LNCaP clone FGC (cell line): Measurements from ENCODE around the gene TMED8.
"Not testable (repeated sequence)": the region's sequence is repeated elsewhere in the genome, so short reads cannot be mapped to it uniquely, and the experiment has no call there.

ENCODE experiments used
- DNase-seq: peaks from one replicate; pipeline ENCODE4 v3.0.0-alpha.2; 2011; ENCODE audit warnings: low read depth
- H3K4me3 ChIP-seq: 2 replicates; pipeline ENCODE4 v1.5.1; 2011; ENCODE audit warnings: mild to moderate bottlenecking, low read depth, low read length, control low read depth
- CTCF ChIP-seq: IDR thresholded peaks from 2 replicates; pipeline ENCODE4 v1.5.1; 2012; ENCODE audit warnings: mild to moderate bottlenecking; ENCODE audit not compliant: control insufficient read depth, insufficient read depth; ENCODE audit errors: extremely low read depth

TMED8 gene

DNA sequence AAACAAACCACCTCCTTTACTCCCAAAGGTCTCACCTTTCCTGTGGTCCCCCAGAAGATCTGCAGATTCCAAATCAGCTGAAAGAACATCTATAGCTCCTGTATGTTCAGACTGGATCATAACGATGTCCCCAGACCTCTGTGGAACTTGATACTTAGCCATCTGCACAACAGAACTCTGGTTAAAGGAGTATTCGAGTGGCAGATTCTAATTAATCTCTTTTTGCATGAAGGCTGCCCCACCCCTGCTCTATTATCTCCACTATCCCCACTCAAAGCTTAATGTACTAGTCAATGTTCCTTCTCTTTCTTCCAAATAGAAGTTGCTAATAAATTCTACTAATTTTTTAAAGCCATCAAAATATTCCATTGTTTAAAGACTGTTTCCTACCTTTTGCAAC is 33.2 kb downstream of the TMED8 start:
- no peak for TF ChIP-seq CTCF
- no peak for DNase-seq
- no peak overlapping the region for H3K4me3 ChIP-seq

- no peak overlapping the region for H3K4me3 ChIP-seq
- DNase-seq, result no peak
- TF ChIP-seq CTCF, result no peak
Observed at GRCh38 chr14:77342726-77343397, 34.0 kb downstream of the TMED8 start.

DNA sequence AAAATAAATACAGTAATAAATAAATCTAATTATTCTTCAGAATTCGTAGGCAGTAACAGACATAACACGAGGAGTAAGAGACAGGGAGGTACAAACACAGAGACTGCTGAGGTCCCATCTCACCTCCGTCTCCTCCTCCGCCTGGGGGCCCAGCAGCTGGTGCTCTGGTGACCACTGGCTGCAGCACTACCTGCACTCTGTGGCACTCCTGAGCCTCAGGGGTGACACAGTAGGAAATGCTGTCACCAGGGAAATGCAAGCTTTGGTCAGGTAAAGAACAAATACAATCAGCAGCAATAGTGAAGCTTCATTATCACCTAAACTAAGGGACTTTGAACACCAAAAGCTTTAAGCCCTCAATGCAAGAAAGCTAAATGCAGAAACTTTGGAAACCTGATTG is 36.5 kb downstream of the TMED8 start:
- H3K4me3 ChIP-seq, result no peak overlapping the region
- DNase-seq, result no peak
- TF ChIP-seq CTCF, result no peak

- DNase-seq, result no peak
- no peak for TF ChIP-seq CTCF
- H3K4me3 ChIP-seq, result no peak overlapping the region
Observed at GRCh38 chr14:77339407-77339806, 37.5 kb downstream of the TMED8 start.

GRCh38 chr14:77338302-77338701 is 38.6 kb downstream of the TMED8 start:
- DNase-seq, result no peak
- H3K4me3 ChIP-seq, result no peak overlapping the region
- TF ChIP-seq CTCF, result no peak

DNA sequence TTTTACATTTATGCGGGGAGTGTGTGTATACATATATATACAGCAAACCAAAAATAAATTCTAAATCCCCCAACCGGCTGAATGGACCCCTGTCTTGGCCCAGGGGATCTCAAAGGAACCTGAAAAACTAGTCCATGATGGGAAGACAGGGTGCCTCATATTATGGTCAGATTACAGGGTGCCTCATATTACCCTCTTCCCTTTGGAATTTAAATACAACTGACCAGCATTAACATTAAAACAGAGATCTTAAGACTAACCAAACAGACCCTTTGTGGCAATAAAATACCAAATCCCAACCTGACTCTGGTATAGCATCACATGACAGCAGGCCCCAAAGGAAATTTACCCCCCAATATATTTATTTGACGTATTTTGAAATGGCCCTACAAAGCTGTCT is 39.0 kb downstream of the TMED8 start:
- no peak overlapping the region for H3K4me3 ChIP-seq
- DNase-seq, result no peak
- no peak for TF ChIP-seq CTCF

DNA sequence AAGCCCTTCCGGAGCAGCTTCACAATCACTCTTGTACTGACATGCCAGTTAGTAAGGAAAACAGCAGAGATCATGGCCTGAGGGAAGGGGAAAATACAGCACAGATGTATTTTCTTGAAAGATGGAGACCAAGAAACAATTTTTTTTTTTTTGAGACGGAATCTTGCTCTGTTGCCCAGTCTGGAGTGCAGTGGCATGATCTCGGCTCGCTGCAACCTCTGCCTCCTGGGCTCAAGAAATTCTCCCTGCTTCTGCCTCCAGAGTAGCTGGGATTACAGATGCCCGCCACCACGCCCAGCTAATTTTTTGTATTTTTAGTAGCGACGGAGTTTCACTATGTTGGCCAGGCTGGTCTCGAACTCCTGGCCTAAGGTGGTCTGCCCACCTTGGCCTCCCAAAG is 39.6 kb downstream of the TMED8 start:
- DNase-seq, H3K4me3 ChIP-seq: not testable (repeated sequence)
